ENCODE results near the gene UBE4B. TPM values are rescaled to one million over a fixed set of nuclear protein-coding genes. Genes with fewer than 3 reads are reported as not detected.

The UBE4B gene
- total RNA-seq, 1 donor from 2014 or later, result 36.2 TPM

DNA sequence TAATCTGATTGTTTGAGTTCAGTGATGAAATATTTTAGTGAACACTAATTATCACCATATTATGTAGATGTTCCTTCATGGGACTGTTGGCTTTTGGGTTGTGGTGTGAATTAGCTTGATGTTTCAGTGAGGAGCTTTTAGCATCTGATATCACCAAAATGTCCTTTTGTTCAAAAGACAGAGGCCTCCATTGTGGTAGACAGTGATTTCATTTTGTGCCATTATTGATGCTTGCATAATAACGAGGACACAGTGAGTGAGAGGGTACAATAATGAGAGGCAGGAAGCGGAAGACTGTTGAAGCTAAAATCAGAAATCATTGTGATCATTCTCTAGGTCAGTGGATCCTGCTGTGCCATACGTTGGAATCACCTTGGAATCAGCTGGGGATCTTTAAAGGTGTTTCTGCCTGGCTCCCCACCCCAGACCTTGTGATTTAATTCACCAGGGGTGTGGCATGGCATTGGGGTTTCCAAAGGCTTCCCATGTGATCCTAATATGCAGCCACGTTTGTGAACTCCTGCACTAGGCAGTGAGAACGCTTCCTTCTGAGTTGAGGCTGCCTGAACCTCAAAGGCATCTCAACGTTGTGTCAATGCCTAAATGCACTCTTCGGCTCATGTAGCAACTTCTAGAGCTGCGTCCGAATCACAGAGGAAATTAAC is 95.5 kb downstream of the UBE4B start:
- intact Hi-C loops (cut with DNase I), result no loop called here
- Histone ChIP-seq H3K27me3 (no peaks in the 10 kb centered on the region), H3K9me3 (no peaks in the 10 kb centered on the region), H3K4me3 (no peak overlapping the region), H3K27ac (no peak overlapping the region), H3K4me1 (no peaks in the 10 kb centered on the region), H3K36me3 (peaks cover 69% of the 10 kb centered on the region)
- no peak for ATAC-seq
- TF ChIP-seq, protein P1, sequence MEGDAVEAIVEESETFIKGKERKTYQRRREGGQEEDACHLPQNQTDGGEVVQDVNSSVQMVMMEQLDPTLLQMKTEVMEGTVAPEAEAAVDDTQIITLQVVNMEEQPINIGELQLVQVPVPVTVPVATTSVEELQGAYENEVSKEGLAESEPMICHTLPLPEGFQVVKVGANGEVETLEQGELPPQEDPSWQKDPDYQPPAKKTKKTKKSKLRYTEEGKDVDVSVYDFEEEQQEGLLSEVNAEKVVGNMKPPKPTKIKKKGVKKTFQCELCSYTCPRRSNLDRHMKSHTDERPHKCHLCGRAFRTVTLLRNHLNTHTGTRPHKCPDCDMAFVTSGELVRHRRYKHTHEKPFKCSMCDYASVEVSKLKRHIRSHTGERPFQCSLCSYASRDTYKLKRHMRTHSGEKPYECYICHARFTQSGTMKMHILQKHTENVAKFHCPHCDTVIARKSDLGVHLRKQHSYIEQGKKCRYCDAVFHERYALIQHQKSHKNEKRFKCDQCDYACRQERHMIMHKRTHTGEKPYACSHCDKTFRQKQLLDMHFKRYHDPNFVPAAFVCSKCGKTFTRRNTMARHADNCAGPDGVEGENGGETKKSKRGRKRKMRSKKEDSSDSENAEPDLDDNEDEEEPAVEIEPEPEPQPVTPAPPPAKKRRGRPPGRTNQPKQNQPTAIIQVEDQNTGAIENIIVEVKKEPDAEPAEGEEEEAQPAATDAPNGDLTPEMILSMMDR (IDR thresholded peaks at IDR 0.05), result no peak
- no peak for DNase-seq

DNA sequence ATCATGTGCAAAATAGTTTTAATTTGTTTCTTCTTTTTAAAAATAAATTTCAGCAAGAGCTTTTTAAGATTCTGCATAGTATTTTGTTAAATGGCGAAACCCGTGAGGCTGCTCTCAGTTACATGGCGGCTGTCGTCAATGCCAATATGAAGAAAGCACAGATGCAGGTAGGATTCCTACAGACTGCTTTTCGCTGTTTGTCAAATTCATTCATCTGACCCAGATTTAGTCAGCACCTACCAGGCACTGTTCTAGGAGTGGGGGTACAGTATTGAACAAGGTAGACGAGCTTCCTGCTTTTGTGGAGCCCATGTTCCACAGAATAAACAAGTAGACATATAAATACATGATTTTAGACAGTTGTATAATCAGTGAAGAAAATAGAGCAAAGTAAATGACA is 99.6 kb downstream of the UBE4B start:
- H3K27ac ChIP-seq, result no peak overlapping the region
- H3K4me1 ChIP-seq, result no peaks in the 10 kb centered on the region
- ATAC-seq (no peak), DNase-seq (no peak)
- H3K36me3 ChIP-seq, result peaks cover 92% of the 10 kb centered on the region
- H3K27me3 ChIP-seq, result no peaks in the 10 kb centered on the region
- H3K9me3 ChIP-seq, result no peaks in the 10 kb centered on the region
- TF ChIP-seq, protein P1 (IDR thresholded peaks at IDR 0.05), result no peak
- intact Hi-C loops (cut with DNase I), result no loop called here
- H3K4me3 ChIP-seq, result no peak overlapping the region

DNA sequence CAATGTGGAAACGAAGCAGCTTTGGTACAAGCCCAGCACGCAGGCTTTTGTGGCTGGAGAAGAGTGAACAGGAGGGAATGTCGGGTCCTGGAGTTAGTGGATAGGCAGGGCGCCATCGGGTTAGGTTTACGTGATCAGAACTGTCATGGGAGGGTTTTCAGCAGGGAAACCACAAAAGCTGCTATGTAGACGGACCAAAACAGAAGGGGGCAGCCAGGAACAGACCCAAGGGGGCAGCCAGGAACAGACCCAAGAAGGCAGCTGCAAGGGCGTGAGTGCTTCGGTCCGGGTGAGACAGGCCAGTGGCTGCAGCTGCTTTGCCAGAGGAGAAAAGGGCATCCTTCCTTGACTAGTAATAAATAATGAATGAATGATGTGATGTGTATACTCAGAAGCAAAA is 100.1 kb downstream of the UBE4B start:
- TF ChIP-seq, protein P1 (IDR thresholded peaks at IDR 0.05), result no peak
- Histone ChIP-seq H3K4me1 (no peaks in the 10 kb centered on the region), H3K4me3 (no peak overlapping the region), H3K27ac (no peak overlapping the region), H3K36me3 (peaks cover 93% of the 10 kb centered on the region), H3K27me3 (no peaks in the 10 kb centered on the region), H3K9me3 (no peaks in the 10 kb centered on the region)
- intact Hi-C loops (cut with DNase I), result no loop called here
- DNase-seq, result no peak
- ATAC-seq, result no peak

DNA sequence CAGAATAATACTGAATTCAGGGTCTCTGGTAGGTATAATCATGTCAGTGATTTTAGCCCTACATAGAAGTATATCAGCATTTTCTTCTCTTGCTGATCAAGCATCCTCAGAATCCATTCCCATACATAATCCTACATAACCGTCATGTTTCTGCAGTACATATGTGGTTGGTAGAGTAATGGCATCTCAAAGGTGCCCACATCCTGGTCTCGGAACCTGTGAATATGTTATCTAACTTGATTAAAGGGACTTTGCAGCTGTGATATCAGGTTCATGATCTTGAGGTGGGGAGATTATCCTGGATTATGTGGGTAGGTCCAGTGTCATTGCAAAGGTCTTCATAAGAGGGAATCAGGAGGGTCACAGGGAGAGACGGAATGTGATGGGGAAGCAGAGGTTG is 108.2 kb downstream of the UBE4B start:
- peaks cover 88% of the 10 kb centered on the region for H3K36me3 ChIP-seq
- ATAC-seq, result no peak

DNA sequence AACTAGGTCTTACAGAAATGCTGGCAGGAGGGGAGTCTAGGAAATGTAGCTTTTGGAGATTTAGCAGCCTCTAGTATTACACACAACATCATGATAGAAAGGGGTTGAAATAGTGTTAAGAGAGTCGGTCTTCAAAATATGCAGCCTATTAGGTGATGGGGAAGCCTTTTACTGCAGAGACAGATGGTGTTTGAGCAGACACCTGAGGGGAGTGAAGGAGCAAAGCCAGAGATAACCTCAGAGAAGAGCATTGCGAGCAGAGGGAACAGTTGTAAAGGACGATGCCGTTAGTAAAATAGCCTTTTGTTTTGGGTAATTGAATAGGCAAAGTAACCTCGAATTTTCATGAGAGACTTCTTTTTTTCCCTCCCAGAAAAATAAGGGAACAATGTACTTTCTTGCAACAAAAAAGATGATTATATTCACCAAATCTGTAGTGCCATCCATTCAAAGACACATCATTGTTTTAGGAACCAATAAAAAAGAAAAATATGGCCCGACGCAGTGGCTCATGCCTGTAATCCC is 111.3 kb downstream of the UBE4B start:
- no peak for DNase-seq
- intact Hi-C loops (cut with DNase I), result no loop called here
- no peak for ATAC-seq
- no peaks in the 10 kb centered on the region for H3K9me3 ChIP-seq
- H3K4me3 ChIP-seq, result no peak overlapping the region
- H3K36me3 ChIP-seq, result peaks cover 78% of the 10 kb centered on the region
- H3K4me1 ChIP-seq, result no peaks in the 10 kb centered on the region
- TF ChIP-seq, protein P1 (IDR thresholded peaks at IDR 0.05), result no peak
- H3K27me3 ChIP-seq, result no peaks in the 10 kb centered on the region
- H3K27ac ChIP-seq, result no peak overlapping the region

More for the DNA sequence above, 108.2 kb downstream of the UBE4B start:
- Histone ChIP-seq H3K27ac (no peak overlapping the region), H3K27me3 (no peaks in the 10 kb centered on the region), H3K4me3 (no peak overlapping the region), H3K9me3 (no peaks in the 10 kb centered on the region), H3K4me1 (no peaks in the 10 kb centered on the region)
- DNase-seq, result no peak
- TF ChIP-seq, protein P1 (IDR thresholded peaks at IDR 0.05), result no peak
- intact Hi-C loops (cut with DNase I), result no loop called here
